Activated naive CD4-positive, alpha-beta T cell treated with anti-CD3 and anti-CD28 coated beads for 36 hours (primary cell): ENCODE data around the gene ROCK2. TPM values are rescaled to one million over a fixed set of nuclear protein-coding genes. Genes with fewer than 3 reads are reported as not detected.
"Not testable (repeated sequence)": the region's sequence is repeated elsewhere in the genome, so short reads cannot be mapped to it uniquely, and the experiment has no call there.

Experiments
- CTCF ChIA-PET: fragments of 350-600 bp; sonication (Branson Sonifier 250); formaldehyde crosslinking; loops from one replicate; lab custom pipeline; 2021; ENCODE audit warnings: antibody characterized with exemption; lab: Charles Lee
- DNase-seq: peaks from one replicate; pipeline ENCODE4 v3.0.0-alpha.2; 2020
- H3K27ac Mint-ChIP-seq: one replicate; pipeline ENCODE4 v1.8.0; 2021; ENCODE audit warnings: mild to moderate bottlenecking, mixed read lengths
- H3K27me3 Mint-ChIP-seq: one replicate; pipeline ENCODE4 v1.8.0; 2021; ENCODE audit warnings: low read depth, mixed read lengths
- H3K36me3 Mint-ChIP-seq: one replicate; pipeline ENCODE4 v1.8.0; 2021; ENCODE audit warnings: low read depth, mixed read lengths
- H3K4me1 Mint-ChIP-seq: one replicate; pipeline ENCODE4 v1.8.0; 2021; ENCODE audit warnings: low read depth, mixed read lengths
- H3K4me3 Mint-ChIP-seq: one replicate; pipeline ENCODE4 v1.8.0; 2021; ENCODE audit warnings: mild to moderate bottlenecking, moderate library complexity, mixed read lengths
- H3K9me3 Mint-ChIP-seq: one replicate; pipeline ENCODE4 v1.8.0; 2021; ENCODE audit warnings: mixed read lengths
- intact Hi-C: fragments of 100-400 bp; cut with micrococcal nuclease; formaldehyde crosslinking; loops from one replicate; pipeline ENCODE4 v1.15.1; 2023
- total RNA-seq, 2 experiments: library from RNA; stranded (reverse); gene quantifications; one replicate each; pipeline ENCODE4 v1.2.3, GENCODE V29; 2021

The ROCK2 gene
- total RNA-seq, 2 experiments from 2014 or later: 8.4 to 9.4 TPM

- no peak overlapping the region for H3K4me3 Mint-ChIP-seq
- peaks cover 24% of the 10 kb centered on the region for H3K36me3 Mint-ChIP-seq
- CTCF ChIA-PET: no interaction called here
- intact Hi-C loops: no loop called here
- no peak for DNase-seq
- H3K9me3 Mint-ChIP-seq: peaks cover 5% of the 10 kb centered on the region
- no peaks in the 10 kb centered on the region for H3K27me3 Mint-ChIP-seq
- peaks cover 10% of the 10 kb centered on the region for H3K4me1 Mint-ChIP-seq
- no peak overlapping the region for H3K27ac Mint-ChIP-seq
These were observed 76.5 kb downstream of the ROCK2 start for GRCh38 chr2:11267931-11268330.

GRCh38 chr2:11264818-11265217, 79.6 kb downstream of the ROCK2 start:
- CTCF ChIA-PET: no interaction called here
- H3K27ac Mint-ChIP-seq: no peak overlapping the region
- intact Hi-C loops: no loop called here
- DNase-seq: no peak
- H3K9me3 Mint-ChIP-seq: peaks cover 7% of the 10 kb centered on the region
- no peaks in the 10 kb centered on the region for H3K4me1 Mint-ChIP-seq
- no peaks in the 10 kb centered on the region for H3K27me3 Mint-ChIP-seq
- H3K4me3 Mint-ChIP-seq: no peak overlapping the region
- peaks cover 12% of the 10 kb centered on the region for H3K36me3 Mint-ChIP-seq

DNA sequence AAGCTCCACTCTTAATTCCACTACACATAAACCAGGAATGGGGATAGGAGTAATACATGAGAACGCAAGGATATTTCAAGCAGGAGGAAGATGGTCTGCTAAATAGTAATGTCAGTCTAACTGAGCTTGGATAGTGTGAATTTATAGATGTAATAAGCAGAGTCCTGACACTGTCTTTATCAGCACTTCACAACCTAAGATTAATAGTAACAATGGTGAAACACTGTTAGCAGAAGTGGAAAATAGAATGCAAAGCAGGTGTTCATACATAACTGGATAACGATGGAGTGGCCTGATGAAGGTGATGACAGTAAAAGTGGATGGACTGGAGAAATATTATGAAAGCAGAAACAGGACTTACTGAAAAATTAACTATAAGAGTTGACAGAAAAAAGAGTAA, 80.4 kb downstream of the ROCK2 start:
- no peak for DNase-seq
- Mint-ChIP-seq H3K4me1 (no peaks in the 10 kb centered on the region), H3K27ac (no peak overlapping the region), H3K9me3 (peaks cover 7% of the 10 kb centered on the region), H3K27me3 (no peaks in the 10 kb centered on the region), H3K36me3 (peaks cover 11% of the 10 kb centered on the region), H3K4me3 (no peak overlapping the region)
- intact Hi-C loops: no loop called here
- CTCF ChIA-PET: no interaction called here

DNA sequence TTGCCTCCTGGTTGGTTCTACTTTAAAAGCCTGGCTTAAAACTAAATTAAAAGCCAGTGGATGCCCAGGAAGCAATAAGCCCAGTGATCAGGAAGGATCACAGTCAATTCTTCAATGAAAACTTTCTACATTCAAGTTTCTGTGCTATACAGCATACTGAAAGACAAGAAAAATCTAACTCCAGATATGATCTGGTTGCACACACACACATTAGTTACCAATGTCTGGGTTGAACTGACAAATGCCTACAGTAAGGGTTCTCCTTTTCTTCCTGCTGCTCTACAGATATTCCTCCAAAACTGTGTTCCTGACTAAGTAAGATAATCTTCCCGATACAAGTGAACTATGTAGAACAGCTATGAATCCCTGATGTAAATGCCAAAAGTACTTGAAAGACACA, 81.3 kb downstream of the ROCK2 start:
- CTCF ChIA-PET: no interaction called here
- H3K9me3 Mint-ChIP-seq: peaks cover 2% of the 10 kb centered on the region
- intact Hi-C loops: no loop called here
- H3K27me3 Mint-ChIP-seq: no peaks in the 10 kb centered on the region
- no peak for DNase-seq
- peaks cover 6% of the 10 kb centered on the region for H3K36me3 Mint-ChIP-seq
- H3K4me1 Mint-ChIP-seq: no peaks in the 10 kb centered on the region
- no peak overlapping the region for H3K27ac Mint-ChIP-seq
- H3K4me3 Mint-ChIP-seq: no peak overlapping the region

- H3K9me3 Mint-ChIP-seq, H3K27ac Mint-ChIP-seq, DNase-seq, H3K36me3 Mint-ChIP-seq, H3K4me1 Mint-ChIP-seq, H3K27me3 Mint-ChIP-seq, CTCF ChIA-PET, intact Hi-C loops, H3K4me3 Mint-ChIP-seq: not testable (repeated sequence)
These were observed 82.0 kb downstream of the ROCK2 start for GRCh38 chr2:11262438-11262837.

DNA sequence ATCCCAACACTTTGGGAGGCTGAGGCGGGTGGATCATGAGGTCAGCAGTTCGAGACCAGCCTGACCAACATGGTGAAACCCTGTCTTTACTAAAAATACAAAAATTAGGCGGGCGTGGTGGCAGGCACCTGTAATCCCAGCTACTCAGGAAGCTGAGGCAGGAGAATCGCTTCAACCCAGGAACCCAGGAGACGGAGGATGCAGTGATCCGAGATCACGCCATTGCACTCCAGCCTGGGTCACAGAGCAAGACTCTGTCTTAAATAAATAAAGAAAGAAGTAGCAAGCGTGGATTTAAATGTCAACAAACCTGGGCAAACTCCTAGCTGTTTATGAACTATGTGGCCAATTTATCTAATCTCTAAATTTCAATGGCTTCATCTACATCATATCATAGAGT, 82.9 kb downstream of the ROCK2 start:
- DNase-seq, H3K36me3 Mint-ChIP-seq, H3K4me1 Mint-ChIP-seq, H3K4me3 Mint-ChIP-seq, H3K27ac Mint-ChIP-seq, intact Hi-C loops, H3K9me3 Mint-ChIP-seq, H3K27me3 Mint-ChIP-seq, CTCF ChIA-PET: not testable (repeated sequence)

DNA sequence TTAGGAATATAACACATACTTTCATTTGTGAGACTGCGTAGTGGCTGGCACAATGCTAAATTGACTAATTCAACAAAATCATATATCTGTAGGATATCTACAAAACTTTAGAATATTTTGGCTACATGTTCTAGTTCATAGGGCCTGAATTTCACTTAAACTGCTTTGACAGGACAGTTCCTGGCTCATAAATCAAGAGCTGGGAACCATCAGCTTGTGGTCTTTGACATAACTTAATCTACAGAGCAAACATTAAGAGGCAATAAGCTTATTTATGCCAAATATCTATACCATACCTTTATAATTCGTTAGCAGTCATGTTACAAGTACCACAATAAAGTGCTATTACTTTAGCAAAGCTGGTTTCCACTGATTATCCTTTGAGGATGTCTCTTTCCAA, 83.5 kb downstream of the ROCK2 start:
- no peak for DNase-seq
- H3K27ac Mint-ChIP-seq: no peak overlapping the region
- H3K36me3 Mint-ChIP-seq: peaks cover 8% of the 10 kb centered on the region
- no peaks in the 10 kb centered on the region for H3K27me3 Mint-ChIP-seq
- H3K9me3 Mint-ChIP-seq: peaks cover 2% of the 10 kb centered on the region
- H3K4me1 Mint-ChIP-seq: no peaks in the 10 kb centered on the region
- CTCF ChIA-PET: no interaction called here
- intact Hi-C loops: no loop called here
- no peak overlapping the region for H3K4me3 Mint-ChIP-seq

DNA sequence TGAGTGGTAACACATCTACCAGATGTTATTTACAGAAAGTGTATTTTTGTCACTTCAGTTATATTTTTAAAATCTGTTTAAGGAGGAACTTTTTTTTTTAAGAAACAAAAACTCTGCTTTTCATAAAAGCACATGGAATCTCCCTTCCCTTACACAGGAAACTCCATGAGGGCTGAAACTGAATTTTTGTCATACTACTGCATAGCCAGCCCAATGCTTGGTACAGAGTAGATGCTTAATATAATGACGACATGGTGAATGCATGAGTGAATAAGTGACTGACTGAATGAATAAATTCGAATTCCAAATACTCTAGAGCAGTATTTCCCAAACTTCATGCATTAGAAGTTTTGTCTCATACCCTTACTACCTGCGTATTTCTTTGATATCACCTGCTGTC, 86.5 kb downstream of the ROCK2 start:
- CTCF ChIA-PET: interaction anchor here (1.3 kb wide), 1 partner anchor 109 kb away, joined by 4 read pairs; no protein-coding TSS in a partner anchor
- Mint-ChIP-seq H3K9me3 (peaks cover 2% of the 10 kb centered on the region), H3K36me3 (peaks cover 11% of the 10 kb centered on the region), H3K4me3 (no peak overlapping the region), H3K27ac (no peak overlapping the region), H3K4me1 (no peaks in the 10 kb centered on the region), H3K27me3 (no peaks in the 10 kb centered on the region)
- intact Hi-C loops: no loop called here
- DNase-seq: no peak

- CTCF ChIA-PET: no interaction called here
- Mint-ChIP-seq H3K4me1 (no peaks in the 10 kb centered on the region), H3K4me3 (no peak overlapping the region), H3K27me3 (no peaks in the 10 kb centered on the region), H3K27ac (no peak overlapping the region), H3K36me3 (peaks cover 9% of the 10 kb centered on the region), H3K9me3 (peaks cover 3% of the 10 kb centered on the region)
- intact Hi-C loops: no loop called here
- DNase-seq: no peak
These were observed 87.4 kb downstream of the ROCK2 start for GRCh38 chr2:11257078-11257477.

DNA sequence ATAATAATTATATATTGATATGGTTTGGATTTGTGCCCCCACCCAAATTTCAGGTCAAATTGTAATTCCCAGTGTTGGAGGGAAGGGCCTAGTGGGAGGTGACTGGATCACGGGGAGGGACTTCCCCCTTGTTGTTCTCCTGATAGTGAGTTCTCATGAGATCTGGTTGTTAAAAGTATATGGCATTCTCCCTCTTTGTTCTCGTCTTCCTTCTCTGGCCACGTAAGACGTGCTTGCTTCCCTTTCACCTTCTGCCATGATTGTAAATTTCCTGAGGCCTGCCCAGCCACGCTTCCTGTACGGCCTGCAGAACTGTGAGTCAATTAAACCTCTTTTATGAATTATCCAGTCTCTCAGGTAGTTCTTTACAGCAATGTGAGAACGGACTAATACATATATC, 88.3 kb downstream of the ROCK2 start:
- peaks cover 9% of the 10 kb centered on the region for H3K36me3 Mint-ChIP-seq
- no peaks in the 10 kb centered on the region for H3K27me3 Mint-ChIP-seq
- intact Hi-C loops: no loop called here
- no peaks in the 10 kb centered on the region for H3K4me1 Mint-ChIP-seq
- H3K27ac Mint-ChIP-seq: no peak overlapping the region
- H3K9me3 Mint-ChIP-seq: peaks cover 3% of the 10 kb centered on the region
- CTCF ChIA-PET: no interaction called here
- DNase-seq: no peak
- no peak overlapping the region for H3K4me3 Mint-ChIP-seq

DNA sequence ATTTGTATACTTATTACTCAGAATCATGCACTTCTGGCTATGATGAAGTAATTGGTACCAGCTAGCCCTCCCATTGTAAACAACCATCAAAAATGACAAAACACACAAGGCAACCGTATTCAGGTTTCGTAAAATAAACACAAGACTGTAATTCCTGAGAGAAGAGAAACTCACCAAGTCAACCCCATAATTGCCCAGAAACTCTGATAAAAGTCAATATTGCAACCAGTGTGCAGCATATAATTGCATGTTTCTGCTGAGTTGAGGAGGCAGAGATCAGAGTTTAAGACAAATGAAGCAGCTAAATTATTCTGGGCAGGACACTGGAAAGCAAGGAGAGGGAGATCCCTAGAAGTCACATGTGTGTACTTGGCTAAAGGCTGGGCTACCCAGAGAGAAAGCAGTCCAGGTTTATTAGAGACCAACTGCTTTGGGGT, 90.3 kb downstream of the ROCK2 start:
- peaks cover 9% of the 10 kb centered on the region for H3K36me3 Mint-ChIP-seq
- H3K27ac Mint-ChIP-seq: no peak overlapping the region
- no peaks in the 10 kb centered on the region for H3K27me3 Mint-ChIP-seq
- H3K4me3 Mint-ChIP-seq: no peak overlapping the region
- peaks cover 3% of the 10 kb centered on the region for H3K9me3 Mint-ChIP-seq
- no peak for DNase-seq
- H3K4me1 Mint-ChIP-seq: no peaks in the 10 kb centered on the region
- intact Hi-C loops: no loop called here
- CTCF ChIA-PET: no interaction called here

DNA sequence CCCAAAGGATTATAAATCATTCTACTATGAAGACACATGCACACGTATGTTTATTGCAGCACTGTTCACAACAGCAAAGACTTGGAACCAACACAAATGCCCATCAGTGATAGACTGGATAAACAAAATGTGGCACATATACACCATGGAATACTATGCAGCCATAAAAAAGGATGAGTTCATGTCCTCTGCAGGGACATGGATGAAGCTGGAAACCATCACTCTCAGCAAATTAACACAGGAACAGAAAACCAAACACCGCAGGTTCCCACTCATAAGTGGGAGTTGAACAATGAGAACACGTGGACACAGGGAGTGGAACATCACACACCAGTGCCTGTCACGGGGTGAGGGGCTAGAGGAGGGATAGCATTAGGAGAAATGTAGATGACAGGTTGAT, 92.0 kb downstream of the ROCK2 start:
- H3K4me1 Mint-ChIP-seq, CTCF ChIA-PET, H3K27ac Mint-ChIP-seq: not testable (repeated sequence)

GRCh38 chr2:11250400-11251196, 93.8 kb downstream of the ROCK2 start:
- Mint-ChIP-seq H3K27me3 (no peaks in the 10 kb centered on the region), H3K27ac (no peak overlapping the region), H3K9me3 (peaks cover 3% of the 10 kb centered on the region), H3K4me3 (no peak overlapping the region), H3K4me1 (no peaks in the 10 kb centered on the region), H3K36me3 (peaks cover 8% of the 10 kb centered on the region)
- no peak for DNase-seq
- CTCF ChIA-PET: no interaction called here
- intact Hi-C loops: no loop called here

More for the DNA sequence above, 92.0 kb downstream of the ROCK2 start:
- H3K36me3 Mint-ChIP-seq: peaks cover 10% of the 10 kb centered on the region
- H3K27me3 Mint-ChIP-seq, intact Hi-C loops, H3K9me3 Mint-ChIP-seq, DNase-seq, H3K4me3 Mint-ChIP-seq: not testable (repeated sequence)
